H54 (cell line): ENCODE results near the gene GANC.

Experiments used
- DNase-seq: peaks from one replicate; pipeline ENCODE4 v3.0.0; 2011; ENCODE audit warnings: low spot score, mixed read lengths; ENCODE audit not compliant: insufficient read length
- FAIRE-seq: peaks from 3 replicates; lab custom pipeline; 2011; peaks lifted over from hg19 to GRCh38; lab: Jason Lieb, UNC
- POLR2A ChIP-seq: IDR thresholded peaks from 2 replicates; pipeline ENCODE4 v1.6.1; 2011; ENCODE audit warnings: low read depth, mild to moderate bottlenecking, low read length

The GANC gene

DNA sequence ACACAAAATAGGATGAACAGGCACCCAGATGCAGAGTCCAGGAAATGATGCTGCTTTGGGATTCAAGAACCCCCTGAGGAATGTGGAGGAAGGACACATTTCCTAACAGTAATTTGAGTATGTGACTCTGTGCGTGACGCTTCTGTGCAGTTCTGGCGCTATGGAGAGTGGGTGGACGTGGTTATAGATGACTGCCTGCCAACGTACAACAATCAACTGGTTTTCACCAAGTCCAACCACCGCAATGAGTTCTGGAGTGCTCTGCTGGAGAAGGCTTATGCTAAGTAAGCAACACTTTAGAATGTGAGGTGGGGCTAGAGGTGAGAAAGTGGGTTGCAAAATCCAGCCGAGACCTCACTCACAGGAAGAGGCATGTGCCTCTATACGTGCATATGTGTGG is 114.6 kb downstream of the GANC start:
- DNase-seq (no peak), FAIRE-seq (no peak)
- no peak for TF ChIP-seq POLR2A

DNA sequence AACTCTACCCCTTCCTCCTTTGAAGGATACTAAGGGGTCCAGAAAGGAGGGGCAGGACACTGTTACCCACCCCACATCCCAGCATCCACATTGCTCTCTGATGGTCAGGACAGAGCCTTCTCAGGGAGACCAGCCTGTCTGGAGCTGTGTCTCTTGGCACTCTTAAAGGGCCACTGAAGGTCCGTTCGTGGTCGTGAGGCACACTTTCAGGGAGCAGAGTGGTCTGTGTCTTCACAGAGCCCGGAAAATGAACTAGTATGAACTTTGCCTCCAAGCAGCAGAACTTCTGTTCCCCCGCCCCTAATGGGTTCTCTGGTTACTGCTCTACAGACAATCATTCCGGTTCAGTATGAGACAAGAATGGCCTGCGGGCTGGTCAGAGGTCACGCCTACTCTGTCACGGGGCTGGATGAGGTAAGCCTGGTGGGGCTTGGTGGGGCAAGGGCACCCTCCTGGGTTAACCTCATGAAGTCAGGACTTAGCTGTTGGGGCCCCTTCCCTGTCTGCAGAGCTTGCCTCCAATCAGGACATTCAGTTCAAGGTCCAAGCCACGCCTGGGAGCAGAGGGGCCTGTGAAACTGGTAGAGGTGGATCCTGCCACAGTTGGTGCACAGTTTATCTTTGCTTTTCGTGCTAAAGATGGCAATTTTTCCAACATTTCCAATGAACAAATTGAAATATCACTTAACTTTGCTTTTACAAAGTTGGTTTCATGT is 119.5 kb downstream of the GANC start:
- no peak for TF ChIP-seq POLR2A
- FAIRE-seq: no peak
- no peak for DNase-seq

DNA sequence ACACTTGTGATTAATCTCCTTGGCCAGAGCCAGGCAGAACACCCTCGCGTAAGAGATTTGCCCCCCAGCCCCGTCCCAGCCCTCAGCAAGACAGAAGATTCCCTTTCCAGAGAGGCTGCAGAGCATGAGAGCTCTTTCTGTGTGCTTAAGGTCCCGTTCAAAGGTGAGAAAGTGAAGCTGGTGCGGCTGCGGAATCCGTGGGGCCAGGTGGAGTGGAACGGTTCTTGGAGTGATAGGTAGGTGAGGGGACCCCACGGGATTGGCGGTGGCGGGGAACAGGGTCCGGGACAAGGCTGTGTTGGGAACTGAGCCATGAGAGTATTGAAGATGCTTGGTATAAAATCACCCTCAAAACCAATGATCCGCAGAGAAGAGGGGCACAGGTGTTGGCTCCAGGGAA is 121.1 kb downstream of the GANC start:
- TF ChIP-seq POLR2A: no peak
- FAIRE-seq (no peak), DNase-seq (no peak)

DNA sequence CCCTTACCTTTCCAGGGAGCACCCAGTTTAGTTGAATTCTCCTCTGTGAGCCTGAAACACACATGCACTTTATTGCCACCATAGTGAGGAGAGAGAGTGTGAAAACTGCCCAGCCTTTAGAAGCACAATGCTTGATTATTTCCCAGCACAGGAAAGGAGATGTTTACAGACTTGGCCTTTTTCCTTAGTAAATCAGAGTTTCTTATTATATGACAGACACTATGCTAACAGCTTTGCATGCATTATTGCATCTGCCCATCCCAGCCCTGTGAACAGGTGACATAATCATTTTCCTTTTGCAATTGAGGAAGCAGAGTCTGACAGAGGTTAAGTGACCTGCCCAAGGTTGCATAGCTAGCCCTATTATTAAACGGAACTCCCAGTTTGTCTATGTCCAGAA is 122.8 kb downstream of the GANC start:
- TF ChIP-seq POLR2A: no peak
- DNase-seq: no peak
- no peak for FAIRE-seq

DNA sequence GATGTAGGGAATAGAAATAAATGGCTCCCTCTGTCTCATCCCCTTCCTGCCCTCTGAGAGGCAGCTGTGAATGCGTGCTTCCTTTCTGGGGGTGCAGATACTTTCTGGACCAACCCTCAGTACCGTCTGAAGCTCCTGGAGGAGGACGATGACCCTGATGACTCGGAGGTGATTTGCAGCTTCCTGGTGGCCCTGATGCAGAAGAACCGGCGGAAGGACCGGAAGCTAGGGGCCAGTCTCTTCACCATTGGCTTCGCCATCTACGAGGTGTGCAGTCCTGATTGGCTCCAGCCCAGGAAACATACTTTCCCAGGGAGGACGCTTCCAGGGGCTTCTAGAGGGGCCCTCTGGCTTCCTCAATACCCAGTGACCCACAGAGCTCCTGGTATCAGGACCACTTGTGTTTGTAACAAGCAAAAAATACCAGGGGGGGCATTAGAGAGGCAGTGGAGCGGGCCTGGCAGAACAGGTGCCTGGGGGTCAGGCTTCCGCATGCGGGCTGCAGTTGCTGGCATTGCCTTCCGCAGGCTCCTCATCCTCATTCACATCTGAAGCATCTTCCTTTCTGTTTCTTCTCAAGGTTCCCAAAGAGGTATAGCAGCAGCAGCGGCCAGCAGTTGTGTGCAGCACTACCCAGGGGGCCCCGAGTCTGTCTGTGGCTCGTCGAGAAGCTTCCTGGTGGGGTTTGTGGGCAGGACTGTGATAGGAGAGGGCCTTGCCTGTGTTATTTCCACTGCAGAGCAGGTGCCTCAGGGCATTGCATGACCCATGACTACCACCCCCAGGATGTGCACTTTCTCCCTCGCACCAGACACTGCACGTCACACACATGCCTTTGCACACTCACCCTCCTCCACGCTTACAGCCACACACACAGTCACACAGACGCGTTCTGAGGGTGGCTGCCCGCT is 128.8 kb downstream of the GANC start:
- no peak for FAIRE-seq
- no peak for DNase-seq
- TF ChIP-seq POLR2A: no peak

DNA sequence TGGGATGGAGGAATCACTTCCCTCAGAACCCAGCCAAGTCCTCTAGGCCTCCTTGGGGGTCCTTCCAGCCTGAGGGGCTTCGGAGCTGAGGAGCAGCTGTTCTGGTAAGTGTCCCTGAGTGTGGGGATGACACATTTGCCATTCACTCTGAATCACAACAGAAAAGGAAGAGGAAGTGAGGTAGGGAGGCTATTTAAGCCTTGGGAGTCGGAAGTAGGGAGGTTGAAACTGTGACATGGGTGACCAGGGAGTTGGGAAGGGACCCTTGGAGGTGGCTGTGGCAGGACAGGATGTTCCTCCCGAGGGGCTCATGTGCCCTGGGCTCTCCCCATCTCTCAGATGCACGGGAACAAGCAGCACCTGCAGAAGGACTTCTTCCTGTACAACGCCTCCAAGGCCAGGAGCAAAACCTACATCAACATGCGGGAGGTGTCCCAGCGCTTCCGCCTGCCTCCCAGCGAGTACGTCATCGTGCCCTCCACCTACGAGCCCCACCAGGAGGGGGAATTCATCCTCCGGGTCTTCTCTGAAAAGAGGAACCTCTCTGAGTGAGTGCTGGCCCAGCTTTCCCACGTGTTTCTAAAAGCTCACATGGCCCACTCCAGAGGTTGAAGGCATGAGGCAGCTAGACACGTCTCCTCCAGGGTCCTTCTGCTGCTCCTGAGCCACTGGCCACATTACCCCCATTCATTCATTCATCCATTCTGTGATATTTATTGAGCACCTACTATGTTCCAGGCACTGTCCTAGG is 129.6 kb downstream of the GANC start:
- FAIRE-seq (no peak), DNase-seq (no peak)
- TF ChIP-seq POLR2A: no peak

DNA sequence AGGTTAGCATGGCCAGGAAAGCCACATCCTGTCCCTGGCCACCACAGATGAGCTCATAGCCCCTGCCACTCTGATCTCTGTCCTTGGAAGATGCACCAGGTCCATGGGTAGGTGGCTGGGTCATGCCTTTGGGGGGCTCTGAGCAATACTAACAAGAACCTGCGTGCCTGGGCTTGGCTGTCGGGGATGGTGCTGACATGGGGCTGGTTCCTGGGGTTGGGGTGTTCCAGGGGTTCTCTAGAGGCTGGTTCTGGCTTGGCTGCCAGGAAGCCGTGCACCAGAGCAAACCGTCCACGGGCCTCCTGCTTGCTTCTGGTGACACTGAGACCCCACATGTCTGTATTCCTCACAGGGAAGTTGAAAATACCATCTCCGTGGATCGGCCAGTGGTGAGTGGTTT is 130.4 kb downstream of the GANC start:
- DNase-seq (no peak), FAIRE-seq (no peak)
- TF ChIP-seq POLR2A: no peak

DNA sequence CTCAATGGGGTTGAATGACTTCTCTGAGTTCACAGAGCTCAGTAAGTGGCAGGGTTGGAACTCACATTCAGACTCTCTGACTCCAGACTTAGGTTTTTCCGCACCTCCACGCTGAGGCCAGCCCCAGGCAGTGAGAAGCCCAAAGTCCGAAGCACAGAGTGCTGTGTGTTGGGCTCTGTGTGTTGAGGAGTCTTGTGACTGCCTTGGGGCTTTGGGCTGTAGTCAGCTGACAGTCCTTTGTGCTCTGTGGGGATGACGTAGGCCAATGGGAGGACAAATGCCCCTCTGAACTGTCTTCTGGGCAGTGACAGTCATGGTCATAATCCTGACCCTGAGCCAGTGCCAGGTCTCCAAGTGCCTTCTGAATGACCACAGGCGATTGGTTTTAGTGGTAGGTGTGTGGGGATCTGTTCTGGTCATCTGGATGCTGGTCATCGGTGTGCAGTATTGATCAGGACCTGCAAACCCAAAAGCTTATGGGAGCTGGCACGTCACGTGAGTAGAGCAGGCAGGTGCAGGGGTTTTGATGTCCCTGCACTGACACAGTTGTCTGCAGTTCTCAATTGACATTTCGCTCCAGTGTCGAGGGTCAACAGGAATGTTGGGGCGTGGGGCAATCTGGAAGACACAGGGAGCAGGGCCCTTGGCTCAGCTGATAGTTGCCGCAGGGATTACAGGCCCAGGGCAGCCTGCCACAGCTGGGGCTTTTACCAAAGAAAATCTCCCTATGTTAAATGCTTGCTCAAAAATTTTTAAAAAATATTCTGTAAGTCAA is 131.6 kb downstream of the GANC start:
- TF ChIP-seq POLR2A: no peak
- FAIRE-seq (no peak), DNase-seq (no peak)

DNA sequence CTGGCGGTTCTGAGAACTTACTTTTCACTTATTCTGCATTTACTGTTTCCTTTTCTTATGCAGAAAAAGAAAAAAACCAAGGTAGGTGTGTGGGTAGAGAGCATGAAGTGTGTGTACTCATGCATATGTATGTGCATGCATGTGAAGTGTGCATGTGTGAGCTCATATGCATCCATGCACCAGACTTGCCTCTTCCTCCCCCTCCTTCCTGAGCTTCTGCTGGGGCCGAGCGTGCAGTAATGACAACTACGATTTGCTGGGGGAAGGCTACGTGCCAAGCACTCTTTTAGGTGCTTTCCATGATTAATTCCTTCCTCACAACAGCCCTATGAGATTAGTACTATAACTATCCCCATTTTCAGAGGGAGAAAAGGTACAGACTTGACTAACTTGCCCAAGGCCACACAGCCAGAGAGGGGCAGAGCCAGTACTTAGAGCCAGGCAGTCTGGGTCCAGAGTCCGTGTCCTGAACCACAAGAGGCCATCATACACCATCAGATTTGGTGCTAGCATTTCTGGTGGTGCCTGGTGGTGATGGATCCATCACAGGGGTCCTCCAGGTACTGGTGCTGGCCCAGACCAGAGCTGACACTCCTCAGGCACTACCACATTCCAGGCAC is 133.0 kb downstream of the GANC start:
- DNase-seq (no peak), FAIRE-seq (no peak)
- TF ChIP-seq POLR2A: no peak
